ENCODE results near the gene NSD2. TPM values are rescaled to one million over a fixed set of nuclear protein-coding genes. Genes with fewer than 3 reads are reported as not detected.

Gene NSD2
- polyA plus RNA-seq, 1 donor from 2014 or later = 51.6 TPM

DNA sequence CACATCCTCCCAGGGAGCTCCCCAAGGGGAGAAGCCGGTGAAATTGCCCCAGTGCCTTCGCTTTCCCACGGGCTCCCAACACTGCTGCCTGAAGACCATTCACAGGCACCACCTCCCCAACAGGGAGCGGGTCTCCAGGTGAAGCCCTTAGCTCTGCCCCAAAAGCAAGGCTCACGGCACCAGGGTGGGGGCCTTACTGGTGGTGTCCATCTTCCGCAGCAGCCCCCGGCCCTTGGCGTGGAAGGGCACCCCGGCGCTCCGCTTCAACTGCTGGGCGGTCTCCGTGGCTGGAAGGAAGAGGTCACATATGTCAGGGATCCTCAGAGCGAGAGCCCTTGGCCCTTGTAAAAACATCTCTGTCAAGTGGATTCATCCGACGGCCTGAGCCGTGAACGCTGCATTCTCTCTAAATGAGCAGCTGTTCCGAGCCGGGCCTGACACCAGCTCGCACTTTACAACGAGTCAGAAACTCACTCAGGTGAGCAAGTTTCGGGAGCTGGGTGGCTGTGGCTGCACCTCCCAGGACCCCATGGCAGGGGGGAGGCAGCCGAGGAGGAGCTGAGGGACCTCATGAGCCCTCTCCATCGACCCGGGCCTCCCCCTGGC, 116.6 kb downstream of the NSD2 start:
- no peak overlapping the region for H2AFZ ChIP-seq (ENCODE audit: low read depth, low read length)
- H3K4me3 ChIP-seq (ENCODE audit: low read length) = no peak overlapping the region
- no peaks in the 10 kb centered on the region for H4K20me1 ChIP-seq (ENCODE audit: insufficient read depth)
- no peaks in the 10 kb centered on the region for H3K9me3 ChIP-seq (ENCODE audit: low read length)
- peaks cover 14% of the 10 kb centered on the region for H3K36me3 ChIP-seq (ENCODE audit: insufficient read depth, low read length)
- H3K79me2 ChIP-seq (replicated peaks; ENCODE audit: insufficient read depth, low read length) = no peaks in the 10 kb centered on the region
- no peak overlapping the region for H3K4me2 ChIP-seq (ENCODE audit: low read length)
- H3K9ac ChIP-seq (ENCODE audit: low read length) = no peak overlapping the region
- no peaks in the 10 kb centered on the region for H3F3A ChIP-seq (ENCODE audit: insufficient read depth, low read length, poor library complexity, severe bottlenecking)
- H3K9me2 ChIP-seq (ENCODE audit: insufficient read depth, low read length) = no peaks in the 10 kb centered on the region
- no peaks in the 10 kb centered on the region for H3K27me3 ChIP-seq (ENCODE audit: insufficient read depth, low read depth, low read length)
- TF ChIP-seq TAF1 (IDR thresholded peaks at IDR 0.05; ENCODE audit: low read depth) (no peak), EP300 (conservative IDR thresholded peaks at IDR 0.05; ENCODE audit: poor library complexity, severe bottlenecking) (no peak), EZH2 (IDR thresholded peaks at IDR 0.05; ENCODE audit: borderline replicate concordance, insufficient read depth, low read length, poor library complexity, severe bottlenecking) (no peak), RAD21 (conservative IDR thresholded peaks at IDR 0.05) (no peak), MXI1 (conservative IDR thresholded peaks at IDR 0.05; ENCODE audit: poor library complexity, severe bottlenecking) (no peak), POLR2AphosphoS5 (IDR thresholded peaks at IDR 0.05) (no peak), SMC3 (conservative IDR thresholded peaks at IDR 0.05; ENCODE audit: poor library complexity) (no peak)
- TF ChIP-seq, protein P1, sequence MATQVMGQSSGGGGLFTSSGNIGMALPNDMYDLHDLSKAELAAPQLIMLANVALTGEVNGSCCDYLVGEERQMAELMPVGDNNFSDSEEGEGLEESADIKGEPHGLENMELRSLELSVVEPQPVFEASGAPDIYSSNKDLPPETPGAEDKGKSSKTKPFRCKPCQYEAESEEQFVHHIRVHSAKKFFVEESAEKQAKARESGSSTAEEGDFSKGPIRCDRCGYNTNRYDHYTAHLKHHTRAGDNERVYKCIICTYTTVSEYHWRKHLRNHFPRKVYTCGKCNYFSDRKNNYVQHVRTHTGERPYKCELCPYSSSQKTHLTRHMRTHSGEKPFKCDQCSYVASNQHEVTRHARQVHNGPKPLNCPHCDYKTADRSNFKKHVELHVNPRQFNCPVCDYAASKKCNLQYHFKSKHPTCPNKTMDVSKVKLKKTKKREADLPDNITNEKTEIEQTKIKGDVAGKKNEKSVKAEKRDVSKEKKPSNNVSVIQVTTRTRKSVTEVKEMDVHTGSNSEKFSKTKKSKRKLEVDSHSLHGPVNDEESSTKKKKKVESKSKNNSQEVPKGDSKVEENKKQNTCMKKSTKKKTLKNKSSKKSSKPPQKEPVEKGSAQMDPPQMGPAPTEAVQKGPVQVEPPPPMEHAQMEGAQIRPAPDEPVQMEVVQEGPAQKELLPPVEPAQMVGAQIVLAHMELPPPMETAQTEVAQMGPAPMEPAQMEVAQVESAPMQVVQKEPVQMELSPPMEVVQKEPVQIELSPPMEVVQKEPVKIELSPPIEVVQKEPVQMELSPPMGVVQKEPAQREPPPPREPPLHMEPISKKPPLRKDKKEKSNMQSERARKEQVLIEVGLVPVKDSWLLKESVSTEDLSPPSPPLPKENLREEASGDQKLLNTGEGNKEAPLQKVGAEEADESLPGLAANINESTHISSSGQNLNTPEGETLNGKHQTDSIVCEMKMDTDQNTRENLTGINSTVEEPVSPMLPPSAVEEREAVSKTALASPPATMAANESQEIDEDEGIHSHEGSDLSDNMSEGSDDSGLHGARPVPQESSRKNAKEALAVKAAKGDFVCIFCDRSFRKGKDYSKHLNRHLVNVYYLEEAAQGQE (IDR thresholded peaks at IDR 0.05; ENCODE audit: borderline replicate concordance) = no peak
- TF ChIP-seq, protein P2, sequence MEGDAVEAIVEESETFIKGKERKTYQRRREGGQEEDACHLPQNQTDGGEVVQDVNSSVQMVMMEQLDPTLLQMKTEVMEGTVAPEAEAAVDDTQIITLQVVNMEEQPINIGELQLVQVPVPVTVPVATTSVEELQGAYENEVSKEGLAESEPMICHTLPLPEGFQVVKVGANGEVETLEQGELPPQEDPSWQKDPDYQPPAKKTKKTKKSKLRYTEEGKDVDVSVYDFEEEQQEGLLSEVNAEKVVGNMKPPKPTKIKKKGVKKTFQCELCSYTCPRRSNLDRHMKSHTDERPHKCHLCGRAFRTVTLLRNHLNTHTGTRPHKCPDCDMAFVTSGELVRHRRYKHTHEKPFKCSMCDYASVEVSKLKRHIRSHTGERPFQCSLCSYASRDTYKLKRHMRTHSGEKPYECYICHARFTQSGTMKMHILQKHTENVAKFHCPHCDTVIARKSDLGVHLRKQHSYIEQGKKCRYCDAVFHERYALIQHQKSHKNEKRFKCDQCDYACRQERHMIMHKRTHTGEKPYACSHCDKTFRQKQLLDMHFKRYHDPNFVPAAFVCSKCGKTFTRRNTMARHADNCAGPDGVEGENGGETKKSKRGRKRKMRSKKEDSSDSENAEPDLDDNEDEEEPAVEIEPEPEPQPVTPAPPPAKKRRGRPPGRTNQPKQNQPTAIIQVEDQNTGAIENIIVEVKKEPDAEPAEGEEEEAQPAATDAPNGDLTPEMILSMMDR (IDR thresholded peaks at IDR 0.05; ENCODE audit: poor library complexity, severe bottlenecking) = no peak
- no peak overlapping the region for H3K27ac ChIP-seq (ENCODE audit: low read length)

- no peaks in the 10 kb centered on the region for H3K79me2 ChIP-seq (replicated peaks; ENCODE audit: insufficient read depth, low read length)
- no peak overlapping the region for H3K27ac ChIP-seq (ENCODE audit: low read length)
- no peak overlapping the region for H3K4me3 ChIP-seq (ENCODE audit: low read length)
- no peaks in the 10 kb centered on the region for H4K20me1 ChIP-seq (ENCODE audit: insufficient read depth)
- H3K4me2 ChIP-seq (ENCODE audit: low read length) = no peak overlapping the region
- H3K27me3 ChIP-seq (ENCODE audit: insufficient read depth, low read depth, low read length) = no peaks in the 10 kb centered on the region
- peaks cover 14% of the 10 kb centered on the region for H3K36me3 ChIP-seq (ENCODE audit: insufficient read depth, low read length)
- H2AFZ ChIP-seq (ENCODE audit: low read depth, low read length) = no peak overlapping the region
- no peaks in the 10 kb centered on the region for H3K9me2 ChIP-seq (ENCODE audit: insufficient read depth, low read length)
- no peak overlapping the region for H3K9ac ChIP-seq (ENCODE audit: low read length)
- no peaks in the 10 kb centered on the region for H3F3A ChIP-seq (ENCODE audit: insufficient read depth, low read length, poor library complexity, severe bottlenecking)
- TF ChIP-seq MXI1 (conservative IDR thresholded peaks at IDR 0.05; ENCODE audit: poor library complexity, severe bottlenecking) = no peak
- no peak for TF ChIP-seq SMC3 (conservative IDR thresholded peaks at IDR 0.05; ENCODE audit: poor library complexity)
- no peak for TF ChIP-seq TAF1 (IDR thresholded peaks at IDR 0.05; ENCODE audit: low read depth)
- H3K9me3 ChIP-seq (ENCODE audit: low read length) = no peaks in the 10 kb centered on the region
Measured at GRCh38 chr4:1988327-1988724, 117.1 kb downstream of the NSD2 start.
